HG02571 (cell line): ENCODE measurements around the gene SELENOI.
"Not testable (repeated sequence)": the region's sequence is repeated elsewhere in the genome, so short reads cannot be mapped to it uniquely, and the experiment has no call there.

Source experiments
- ATAC-seq: cut with Tn5 transposase; IDR thresholded peaks from one replicate; pipeline ENCODE4 v1.9.1; 2021; ENCODE audit warnings: mild to moderate bottlenecking, moderate library complexity; ENCODE audit not compliant: unreplicated experiment

SELENOI gene

GRCh38 chr2:26345545-26346453 lies at the start of gene SELENOI:
Gene SELENOI, plus strand, starts transcription at chr2:26346143. Its CDS starts 90 bp downstream, at chr2:26346233.
- ATAC-seq: peak; percentile 94

- no peak for ATAC-seq
Measured at GRCh38 chr2:26297061-26297460, 48.9 kb upstream of the SELENOI start.

- no peak for ATAC-seq
Measured at GRCh38 chr2:26298286-26298637, 47.7 kb upstream of the SELENOI start.

- no peak for ATAC-seq
Measured at GRCh38 chr2:26298638-26299393, 47.1 kb upstream of the SELENOI start.

GRCh38 chr2:26299471-26300101 lies 46.4 kb upstream of the SELENOI start:
- ATAC-seq: no peak

GRCh38 chr2:26300234-26300925 lies 45.6 kb upstream of the SELENOI start:
- no peak for ATAC-seq

- no peak for ATAC-seq
Measured at GRCh38 chr2:26302846-26303245, 43.1 kb upstream of the SELENOI start.

- ATAC-seq: not testable (repeated sequence)
Measured at GRCh38 chr2:26305094-26305493, 40.8 kb upstream of the SELENOI start.

- ATAC-seq: no peak
Measured at GRCh38 chr2:26305540-26305939, 40.4 kb upstream of the SELENOI start.

- ATAC-seq: no peak
Measured at GRCh38 chr2:26309921-26310320, 36.0 kb upstream of the SELENOI start.

GRCh38 chr2:26312471-26312870 lies 33.5 kb upstream of the SELENOI start:
- ATAC-seq: no peak

- no peak for ATAC-seq
Measured at GRCh38 chr2:26313446-26313845, 32.5 kb upstream of the SELENOI start.

GRCh38 chr2:26314243-26314642 lies 31.7 kb upstream of the SELENOI start:
- ATAC-seq: no peak

- ATAC-seq: no peak
Measured at GRCh38 chr2:26316041-26316440, 29.9 kb upstream of the SELENOI start.

- no peak for ATAC-seq
Measured at GRCh38 chr2:26316845-26317244, 29.1 kb upstream of the SELENOI start.

GRCh38 chr2:26317377-26318105 lies 28.4 kb upstream of the SELENOI start:
- no peak for ATAC-seq

- ATAC-seq: no peak
Measured at GRCh38 chr2:26318950-26319349, 27.0 kb upstream of the SELENOI start.

- not testable (repeated sequence) for ATAC-seq
Measured at GRCh38 chr2:26324479-26324878, 21.5 kb upstream of the SELENOI start.

- no peak for ATAC-seq
Measured at GRCh38 chr2:26324903-26325302, 21.0 kb upstream of the SELENOI start.

GRCh38 chr2:26325851-26326250 lies 20.1 kb upstream of the SELENOI start:
- ATAC-seq: no peak
